ENCODE data around the gene PKD2L2.
"Not testable (repeated sequence)": the region's sequence is repeated elsewhere in the genome, so short reads cannot be mapped to it uniquely, and the experiment has no call there.

The PKD2L2 gene

DNA sequence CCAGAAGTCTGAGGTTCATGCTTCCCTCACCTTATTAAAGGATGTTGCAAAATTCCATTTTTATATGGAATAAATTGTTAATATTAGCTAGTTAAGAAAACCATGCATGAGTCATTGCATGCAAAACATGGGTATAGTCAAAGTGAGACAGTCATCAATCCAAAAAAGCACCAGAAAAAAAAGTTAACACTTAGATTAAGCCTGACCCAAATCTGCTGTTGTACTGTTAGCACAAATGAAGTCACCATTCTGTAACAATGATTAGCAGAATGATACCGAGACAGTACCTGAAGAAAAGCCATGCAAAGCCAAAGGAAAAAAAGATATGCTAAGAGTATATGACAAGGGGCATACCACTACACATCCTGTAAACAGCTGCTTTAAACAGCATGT is 49.5 kb downstream of the PKD2L2 start:
- intact Hi-C loops (cut with DNase I): no loop called here
- no peak for DNase-seq

DNA sequence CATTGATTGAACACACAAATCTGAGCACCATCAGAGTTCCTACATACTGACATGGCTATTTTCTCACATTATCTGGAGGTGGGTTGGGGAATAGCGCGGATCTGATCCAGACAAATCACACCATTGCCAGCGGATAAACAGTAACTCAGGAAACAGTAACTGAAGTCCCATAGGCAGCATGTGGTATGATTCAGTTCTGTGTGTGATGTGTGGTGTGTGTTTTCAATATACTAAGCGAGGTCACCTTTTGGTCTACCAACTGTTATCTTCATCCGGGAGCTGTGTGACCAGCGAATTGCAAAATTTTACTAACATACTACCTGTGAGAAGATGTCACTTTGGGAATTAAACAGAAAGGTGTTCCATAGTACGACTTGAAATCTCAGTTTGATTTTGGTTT is 50.1 kb downstream of the PKD2L2 start:
- intact Hi-C loops (cut with DNase I): no loop called here
- no peak for DNase-seq

DNA sequence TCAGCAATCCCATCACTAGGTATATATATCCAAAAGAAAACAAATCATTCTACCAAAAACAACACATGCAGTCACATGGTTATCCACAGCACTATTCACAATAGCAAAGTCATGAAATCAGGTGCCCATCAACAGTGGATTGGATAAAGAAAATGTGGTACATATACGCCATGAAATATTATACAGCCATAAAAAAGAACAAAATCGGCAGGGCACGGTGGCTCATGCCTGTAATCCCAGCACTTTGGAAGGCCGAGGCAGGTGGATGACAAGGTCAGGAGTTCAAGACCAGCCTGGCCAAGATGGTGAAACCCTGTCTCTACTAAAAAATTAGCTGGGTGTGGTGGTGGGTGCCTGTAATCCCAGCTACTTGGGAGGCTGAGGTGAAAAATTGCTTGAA is 55.0 kb downstream of the PKD2L2 start:
- DNase-seq; intact Hi-C loops (cut with DNase I): not testable (repeated sequence)

DNA sequence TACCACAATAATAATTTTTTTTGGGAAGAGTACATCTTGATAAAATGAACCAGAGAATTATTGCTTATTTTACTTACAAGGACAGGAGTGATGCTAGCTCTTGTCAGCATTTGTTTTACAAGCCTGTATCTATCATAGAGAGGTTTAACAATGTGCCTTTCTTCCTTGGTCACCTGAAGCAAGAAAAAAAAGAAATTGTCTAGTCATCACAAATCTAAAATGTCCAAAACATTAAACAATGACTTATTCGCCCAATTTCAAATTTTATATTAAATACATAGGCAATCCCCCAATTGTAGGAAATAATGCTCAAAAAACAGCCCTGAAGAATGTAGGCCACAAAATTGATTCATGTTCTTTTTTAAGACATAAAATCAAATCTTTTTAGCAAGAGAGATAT is 56.6 kb downstream of the PKD2L2 start:
- DNase-seq: no peak
- intact Hi-C loops (cut with DNase I): no loop called here

GRCh38 chr5:137954131-137954879 is 65.0 kb downstream of the PKD2L2 start:
- intact Hi-C loops (cut with DNase I): no loop called here
- DNase-seq: no peak

GRCh38 chr5:137957948-137958347 is 68.7 kb downstream of the PKD2L2 start:
- DNase-seq: no peak
- intact Hi-C loops (cut with DNase I): no loop called here

DNA sequence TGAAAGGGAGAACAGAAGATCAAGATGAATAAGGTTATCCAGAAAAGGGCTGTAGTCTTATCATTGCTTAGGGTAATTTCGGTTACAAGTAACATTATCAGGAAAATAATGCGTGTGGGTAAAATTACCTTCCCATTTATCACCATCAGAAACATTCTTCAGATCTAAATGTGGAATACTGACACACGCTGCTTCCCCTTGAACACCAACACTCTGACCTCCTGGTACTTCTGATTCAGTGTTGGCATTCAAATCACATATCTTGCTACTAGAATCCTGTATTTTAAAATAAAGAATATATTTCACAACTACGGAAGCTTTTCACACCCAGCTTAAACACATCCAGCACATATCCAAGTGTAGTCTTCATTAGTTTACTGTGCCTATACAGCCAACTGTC is 70.2 kb downstream of the PKD2L2 start:
- DNase-seq: no peak
- intact Hi-C loops (cut with DNase I): no loop called here

DNA sequence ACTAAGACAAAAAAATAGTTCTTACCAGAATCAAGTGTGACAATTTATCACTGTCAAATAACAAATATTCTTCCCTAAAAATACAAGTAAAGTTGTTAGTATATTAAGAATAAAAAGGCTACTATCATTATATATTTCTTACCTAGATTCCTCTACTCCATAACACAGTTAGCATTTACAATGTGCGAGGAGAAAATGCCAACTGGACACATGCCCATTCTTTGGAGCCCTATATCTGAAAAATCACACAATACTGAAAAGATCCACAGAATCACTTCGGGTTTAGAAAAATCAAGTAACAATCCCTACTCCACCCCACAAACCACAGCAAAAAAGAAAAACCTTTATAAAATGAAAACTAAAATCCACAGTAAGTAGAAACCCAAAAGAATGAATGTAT is 70.9 kb downstream of the PKD2L2 start:
- DNase-seq: peak in 2 of 42 donors; percentile 14 to 63
- intact Hi-C loops (cut with DNase I): no loop called here

GRCh38 chr5:137960819-137961218 is 71.6 kb downstream of the PKD2L2 start:
- intact Hi-C loops (cut with DNase I): no loop called here
- no peak for DNase-seq

GRCh38 chr5:137970384-137970783 is 81.1 kb downstream of the PKD2L2 start:
- intact Hi-C loops (cut with DNase I); DNase-seq: not testable (repeated sequence)

DNA sequence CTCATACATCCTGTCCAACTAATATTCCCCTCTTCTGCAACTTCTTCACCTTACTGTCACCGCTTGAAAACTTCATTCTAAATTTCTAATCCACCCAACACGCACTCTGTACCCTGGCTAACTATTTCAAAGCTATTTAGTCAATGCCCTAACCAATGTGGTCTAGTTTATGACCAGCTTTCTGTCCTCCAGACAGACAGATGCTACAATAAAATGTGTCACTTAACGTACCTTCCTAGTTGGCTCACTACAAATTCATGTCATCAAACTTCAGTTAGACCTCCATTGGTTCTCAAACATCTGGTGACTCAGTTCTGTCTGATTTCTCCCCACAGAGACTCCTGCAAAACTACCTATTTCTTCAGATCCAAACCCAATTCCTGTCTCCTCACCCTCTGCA is 86.0 kb downstream of the PKD2L2 start:
- no peak for DNase-seq
- intact Hi-C loops (cut with DNase I): no loop called here

DNA sequence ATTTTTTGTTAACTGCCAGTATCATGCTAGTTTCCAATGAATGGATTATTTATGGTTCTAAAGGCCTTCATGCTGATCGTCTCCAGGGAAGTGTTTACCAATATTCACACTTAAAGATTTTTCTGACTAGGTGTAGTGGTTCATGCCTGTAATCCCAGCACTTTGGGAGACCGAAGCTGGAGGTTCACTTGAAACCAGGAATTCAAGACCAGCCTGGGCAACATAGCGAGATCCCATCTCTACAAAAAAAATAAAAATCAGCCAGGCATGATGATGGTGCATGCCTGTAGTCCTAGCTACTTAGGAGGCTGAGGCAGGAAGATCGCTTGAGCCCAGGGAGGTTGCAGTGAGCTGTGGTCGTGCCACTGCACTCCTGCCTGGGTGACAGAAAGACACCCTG is 100.2 kb downstream of the PKD2L2 start:
- no peak for DNase-seq
- intact Hi-C loops (cut with DNase I): no loop called here

Measured in head of caudate nucleus (tissue), 42 donors.